Transverse colon (tissue), 3 donors: Measurements from ENCODE around the gene KCTD1.

Experiments
- CTCF ChIP-seq, 5 experiments: fragments of 200-600 bp in 3 of 5; fragments of 450-650 bp in 2 of 5; sonication (generic) in 3 of 5; IDR thresholded peaks; 1 replicate in 2 of 5; 2 replicates in 3 of 5; pipeline ENCODE4 v1.5.1; 2016 to 2017; ENCODE audit warnings: antibody characterized with exemption in 5 of 5, inconsistent platforms in 3 of 5, mild to moderate bottlenecking in 2 of 5, moderate library complexity in 1 of 5
- POLR2A ChIP-seq: fragments of 450-650 bp; IDR thresholded peaks from one replicate; pipeline ENCODE4 v1.6.1; 2016; ENCODE audit warnings: antibody characterized with exemption, mild to moderate bottlenecking, moderate library complexity

GRCh38 chr18:26584745-26585144, 36.4 kb upstream of the KCTD1 start:
- TF ChIP-seq CTCF (IDR thresholded peaks at IDR 0.05): no peak
- TF ChIP-seq POLR2A: no peak
